ENCODE results near the gene CCDC33.

DNA sequence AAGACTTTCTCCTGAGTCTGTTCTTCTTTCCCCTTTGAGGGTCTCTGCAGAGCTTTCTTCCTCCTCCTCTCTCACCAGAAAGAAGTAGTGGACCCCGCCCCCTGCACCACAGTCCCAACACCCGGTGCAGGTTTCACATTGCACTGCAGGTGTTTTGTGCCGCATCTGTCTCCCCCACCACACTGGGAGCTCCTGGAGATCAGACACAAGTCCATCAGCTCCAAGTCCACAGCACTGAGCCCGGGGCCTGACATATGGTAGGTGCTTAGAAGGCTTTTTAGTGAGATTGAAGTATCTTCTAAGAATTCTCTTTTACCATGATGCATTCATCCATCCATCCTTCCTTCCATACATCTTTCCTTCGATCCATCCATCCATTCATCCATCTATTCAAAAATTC lies 43.4 kb upstream of the CCDC33 start:
- TF ChIP-seq, protein P1, sequence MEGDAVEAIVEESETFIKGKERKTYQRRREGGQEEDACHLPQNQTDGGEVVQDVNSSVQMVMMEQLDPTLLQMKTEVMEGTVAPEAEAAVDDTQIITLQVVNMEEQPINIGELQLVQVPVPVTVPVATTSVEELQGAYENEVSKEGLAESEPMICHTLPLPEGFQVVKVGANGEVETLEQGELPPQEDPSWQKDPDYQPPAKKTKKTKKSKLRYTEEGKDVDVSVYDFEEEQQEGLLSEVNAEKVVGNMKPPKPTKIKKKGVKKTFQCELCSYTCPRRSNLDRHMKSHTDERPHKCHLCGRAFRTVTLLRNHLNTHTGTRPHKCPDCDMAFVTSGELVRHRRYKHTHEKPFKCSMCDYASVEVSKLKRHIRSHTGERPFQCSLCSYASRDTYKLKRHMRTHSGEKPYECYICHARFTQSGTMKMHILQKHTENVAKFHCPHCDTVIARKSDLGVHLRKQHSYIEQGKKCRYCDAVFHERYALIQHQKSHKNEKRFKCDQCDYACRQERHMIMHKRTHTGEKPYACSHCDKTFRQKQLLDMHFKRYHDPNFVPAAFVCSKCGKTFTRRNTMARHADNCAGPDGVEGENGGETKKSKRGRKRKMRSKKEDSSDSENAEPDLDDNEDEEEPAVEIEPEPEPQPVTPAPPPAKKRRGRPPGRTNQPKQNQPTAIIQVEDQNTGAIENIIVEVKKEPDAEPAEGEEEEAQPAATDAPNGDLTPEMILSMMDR (IDR thresholded peaks at IDR 0.05; ENCODE audit: borderline replicate concordance, extremely low read depth, low read length, poor library complexity, severe bottlenecking), result no peak
- TF ChIP-seq EZH2 (IDR thresholded peaks at IDR 0.05; ENCODE audit: borderline replicate concordance, low read depth, low read length, severe bottlenecking), result no peak

Measured in DND-41 (cell line).